B cell (primary cell): ENCODE data around the gene CSNK1G1. TPM values are rescaled to one million over a fixed set of nuclear protein-coding genes. Genes with fewer than 3 reads are reported as not detected.

Source experiments
- ATAC-seq: fragments of 200-7000 bp; cut with Tn5 transposase; one replicate; pipeline ENCODE4 v1.10.0; 2021; ENCODE audit warnings: low read depth, mild to moderate bottlenecking, moderate number of reproducible peaks, moderate library complexity
- CTCF ChIA-PET: fragments of 350-600 bp; sonication (Branson Sonifier 250); formaldehyde crosslinking; loops from one replicate; lab custom pipeline; 2021; ENCODE audit warnings: antibody characterized with exemption, inconsistent platforms; lab: Charles Lee
- POLR2A ChIA-PET: fragments of 350-600 bp; sonication (Branson Sonifier 250); formaldehyde crosslinking; loops from one replicate; lab custom pipeline; 2021; ENCODE audit warnings: antibody characterized with exemption; lab: Charles Lee
- DNase-seq: peaks from one replicate; pipeline ENCODE4 v3.0.0; 2013
- H2AFZ ChIP-seq: 2 replicates; pipeline ENCODE4 v1.6.1; 2012; ENCODE audit warnings: mild to moderate bottlenecking, low read depth, low read length; ENCODE audit not compliant: insufficient read depth, poor library complexity, severe bottlenecking
- H3K27ac ChIP-seq, 2 donors: 1 replicate in 1 of 2; 2 replicates in 1 of 2; pipeline ENCODE4 v1.5.1; 2012 to 2013; ENCODE audit warnings: low read length in 2 of 2, mild to moderate bottlenecking in 2 of 2, moderate library complexity in 1 of 2
- H3K27me3 ChIP-seq, 4 experiments: fragments of 200-600 bp in 1 of 4; sonication (generic) in 1 of 4; replicated peaks in 1 of 4; 1 replicate in 2 of 4; 2 replicates in 2 of 4; pipeline versions ENCODE4 v1.6.1 to v1.7.0; 2013 to 2016; ENCODE audit warnings: low read length in 3 of 4, mild to moderate bottlenecking in 2 of 4, mixed read lengths in 1 of 4, moderate library complexity in 1 of 4; ENCODE audit not compliant: insufficient read depth in 4 of 4, control insufficient read depth in 3 of 4; ENCODE audit errors: control extremely low read depth in 1 of 4
- H3K36me3 ChIP-seq, 2 experiments: replicated peaks in 1 of 2; 1 replicate in 1 of 2; 2 replicates in 1 of 2; pipeline versions ENCODE4 v1.6.1 to v1.7.1; 2013; ENCODE audit warnings: low read length in 1 of 2; ENCODE audit not compliant: insufficient read depth in 2 of 2, control insufficient read depth in 1 of 2; ENCODE audit errors: control extremely low read depth in 1 of 2, extremely low read depth in 1 of 2
- H3K4me1 ChIP-seq, 2 donors: fragments of 200-600 bp in 1 of 2; sonication (generic) in 1 of 2; 1 replicate in 1 of 2; 2 replicates in 1 of 2; pipeline versions ENCODE4 v1.5.1 to v1.6.1; 2013 to 2017; ENCODE audit warnings: low read length in 2 of 2; ENCODE audit not compliant: control insufficient read depth in 2 of 2, insufficient read depth in 2 of 2
- H3K4me2 ChIP-seq: replicated peaks from 2 replicates; pipeline ENCODE3; 2012; ENCODE audit warnings: mild to moderate bottlenecking, low read depth, low read length; ENCODE audit not compliant: poor library complexity, severe bottlenecking
- H3K4me3 ChIP-seq, 5 experiments: fragments of 200-600 bp in 1 of 5; sonication (generic) in 1 of 5; 1 replicate in 3 of 5; 2 replicates in 2 of 5; pipeline versions ENCODE4 v1.5.1 to v1.7.0; 2011 to 2016; ENCODE audit warnings: low read length in 4 of 5, mild to moderate bottlenecking in 4 of 5, low read depth in 2 of 5, control low read depth in 1 of 5, moderate library complexity in 1 of 5; ENCODE audit not compliant: insufficient read depth in 1 of 5; ENCODE audit errors: control extremely low read depth in 1 of 5, extremely low read depth in 1 of 5
- H3K79me2 ChIP-seq: fragments of 200-600 bp; sonication (generic); one replicate; pipeline ENCODE4 v1.6.0; 2016; ENCODE audit warnings: low read length; ENCODE audit not compliant: control insufficient read depth, insufficient read depth
- H3K9ac ChIP-seq: fragments of 200-600 bp; sonication (generic); 2 replicates; pipeline ENCODE4 v1.6.1; 2017; ENCODE audit warnings: mild to moderate bottlenecking, low read length, moderate library complexity
- H3K9me3 ChIP-seq, 3 donors: one replicate each; pipeline versions ENCODE4 v1.6.1 to v1.7.1; 2013; ENCODE audit warnings: low read length in 2 of 3; ENCODE audit not compliant: control insufficient read depth in 2 of 3, insufficient read depth in 1 of 3; ENCODE audit errors: control extremely low read depth in 1 of 3
- H4K20me1 ChIP-seq: 2 replicates; pipeline ENCODE4 v1.6.0; 2012; ENCODE audit warnings: mild to moderate bottlenecking, low read length; ENCODE audit not compliant: insufficient read depth, control insufficient read depth, poor library complexity, severe bottlenecking
- H3K27ac Mint-ChIP-seq: one replicate; pipeline ENCODE4 v1.8.0; 2021; ENCODE audit warnings: mixed read lengths
- H3K27me3 Mint-ChIP-seq: one replicate; pipeline ENCODE4 v1.8.0; 2021; ENCODE audit warnings: mixed read lengths
- H3K4me1 Mint-ChIP-seq: one replicate; pipeline ENCODE4 v1.8.0; 2021; ENCODE audit warnings: mixed read lengths
- H3K4me3 Mint-ChIP-seq: one replicate; pipeline ENCODE4 v1.8.0; 2021; ENCODE audit warnings: mixed read lengths
- H3K9me3 Mint-ChIP-seq: one replicate; pipeline ENCODE4 v1.8.0; 2022; ENCODE audit warnings: mixed read lengths; ENCODE audit not compliant: insufficient read depth
- CTCF ChIP-seq: fragments of 200-600 bp; IDR thresholded peaks from one replicate; pipeline ENCODE4 v1.8.0; 2022; ENCODE audit warnings: antibody characterized with exemption, mild to moderate bottlenecking
- EZH2 ChIP-seq: IDR thresholded peaks from 2 replicates; pipeline ENCODE4 v1.6.1; 2012; ENCODE audit warnings: borderline replicate concordance, low read depth, mild to moderate bottlenecking, moderate library complexity, low read length; ENCODE audit not compliant: insufficient read depth, poor library complexity, severe bottlenecking
- WGBS: methylation state at CpG from one replicate; pipeline ENCODE4 v1.1.5; 2013; ENCODE audit warnings: missing lambda C conversion rate; ENCODE audit not compliant: insufficient coverage; 5-methylcytosine and 5-hydroxymethylcytosine counted together
- intact Hi-C: fragments of 100-400 bp; cut with micrococcal nuclease; formaldehyde crosslinking; loops from one replicate; pipeline ENCODE4 v1.10.0; 2022
- polyA plus RNA-seq: library from polyadenylated mRNA; depleted of rRNA; stranded (reverse); fragments of >200 nt; gene quantifications from 2 replicates; pipeline ENCODE4 v1.2.3, GENCODE V29; 2012
- total RNA-seq, 2 donors: library from RNA; stranded (reverse); fragments of 120-200 nt in 1 of 2; gene quantifications; 1 replicate in 1 of 2; 2 replicates in 1 of 2; pipeline versions ENCODE4 v1.2.3 to v1.2.4, GENCODE V29; 2013 to 2022

Gene CSNK1G1
- total and polyA plus RNA-seq, 2 donors (not counting 1 experiment from before 2014, with no cell fraction given), result 5.2 to 40.3 TPM

- Histone ChIP-seq H3K27ac (no peak overlapping the region), H3K4me3 (no peak overlapping the region), H3K9me3 (no peaks in the 10 kb centered on the region), H3K27me3 (no peaks in the 10 kb centered on the region), H4K20me1 (no peaks in the 10 kb centered on the region), H3K4me2 (no peak overlapping the region), H2AFZ (no peak overlapping the region), H3K36me3 (no peaks in the 10 kb centered on the region), H3K9ac (no peak overlapping the region), H3K79me2 (peaks cover 41% of the 10 kb centered on the region), H3K4me1 (no peaks in the 10 kb centered on the region)
- TF ChIP-seq EZH2 (no peak), CTCF (no peak)
- H3K4me1 Mint-ChIP-seq, result peaks cover 4% of the 10 kb centered on the region
- no peak for DNase-seq
- no peak for ATAC-seq
- H3K27ac Mint-ChIP-seq, result no peak overlapping the region
- no CpG with 5 or more reads among the region's 1 CpG for WGBS
- POLR2A ChIA-PET, result no interaction called here
- H3K27me3 Mint-ChIP-seq, result no peaks in the 10 kb centered on the region
- H3K9me3 Mint-ChIP-seq, result no peaks in the 10 kb centered on the region
- intact Hi-C loops, result no loop called here
- CTCF ChIA-PET, result no interaction called here
- no peak overlapping the region for H3K4me3 Mint-ChIP-seq
These were observed 71.9 kb downstream of the CSNK1G1 start for GRCh38 chr15:64284042-64284441.

- no peak overlapping the region for H3K4me3 ChIP-seq
- H3K79me2 ChIP-seq, result peaks cover 30% of the 10 kb centered on the region
- no peak overlapping the region for H2AFZ ChIP-seq
- H4K20me1 ChIP-seq, result no peaks in the 10 kb centered on the region
- ChIA-PET POLR2A (no interaction called here), CTCF (no interaction called here)
- Mint-ChIP-seq H3K4me3 (no peak overlapping the region), H3K27ac (no peak overlapping the region), H3K4me1 (peaks cover 4% of the 10 kb centered on the region), H3K9me3 (no peaks in the 10 kb centered on the region), H3K27me3 (no peaks in the 10 kb centered on the region)
- ATAC-seq, result no peak
- no peak for DNase-seq
- intact Hi-C loops, result no loop called here
- no peaks in the 10 kb centered on the region for H3K27me3 ChIP-seq
- H3K9me3 ChIP-seq, result no peaks in the 10 kb centered on the region
- no peaks in the 10 kb centered on the region for H3K36me3 ChIP-seq
- H3K9ac ChIP-seq, result no peak overlapping the region
- H3K4me1 ChIP-seq, result no peaks in the 10 kb centered on the region
- H3K27ac ChIP-seq, result no peak overlapping the region
- no peak for TF ChIP-seq CTCF
- TF ChIP-seq EZH2, result no peak
- no peak overlapping the region for H3K4me2 ChIP-seq
These were observed 73.3 kb downstream of the CSNK1G1 start for GRCh38 chr15:64282701-64283100.
